Ishikawa (cell line): ENCODE results near the gene HTR1A.

Experiments used
- CEBPB ChIP-seq: IDR thresholded peaks from 2 replicates; pipeline ENCODE4 v1.6.1; 2012
- CREB1 ChIP-seq: IDR thresholded peaks from 2 replicates; pipeline ENCODE4 v1.6.1; 2012; ENCODE audit warnings: low read depth
- TCF12 ChIP-seq: IDR thresholded peaks from 2 replicates; pipeline ENCODE4 v1.6.1; 2012; ENCODE audit warnings: low read depth
- ZBTB7A ChIP-seq: IDR thresholded peaks from 2 replicates; pipeline ENCODE4 v1.6.1; 2012; ENCODE audit warnings: low read depth
- TF ChIP-seq, protein P1 (sequence below): IDR thresholded peaks from 2 replicates; pipeline ENCODE4 v1.6.1; 2012; ENCODE audit warnings: low read depth, mild to moderate bottlenecking
- TF ChIP-seq, protein P2 (sequence below): IDR thresholded peaks from 2 replicates; pipeline ENCODE4 v1.6.1; 2012

DNA sequence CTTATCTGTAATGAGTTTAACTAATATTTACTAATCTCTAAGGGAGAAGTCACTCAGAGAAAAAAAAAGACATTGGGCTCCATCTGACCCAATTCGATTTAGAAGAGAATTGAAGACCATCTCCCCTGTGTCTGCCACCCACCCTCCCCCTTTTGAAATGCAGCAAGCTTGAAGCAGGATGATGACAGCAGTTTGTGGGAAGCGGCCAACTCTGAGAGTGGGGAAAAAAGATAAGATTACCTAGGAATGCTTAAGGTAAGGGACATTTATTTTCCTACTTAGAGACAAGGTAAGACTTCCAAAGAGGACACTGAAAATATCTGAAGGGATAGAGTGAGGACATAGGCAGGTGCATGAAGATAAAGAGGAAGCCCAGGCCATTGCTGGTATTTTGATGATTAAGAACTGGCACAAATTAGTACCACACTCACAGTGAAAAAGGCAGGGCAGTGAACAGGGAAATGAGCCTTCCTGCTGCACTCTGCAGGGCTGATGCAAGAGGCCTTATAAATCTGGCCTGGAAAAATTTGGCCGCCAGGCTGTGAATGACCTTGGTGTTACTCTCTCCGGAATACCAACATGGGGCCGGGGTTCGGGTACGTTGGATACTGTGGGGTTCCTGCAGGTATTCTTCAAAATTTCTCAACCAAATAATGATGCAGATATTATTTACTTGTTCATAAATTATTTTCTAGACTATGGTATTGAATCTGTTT is 42.3 kb downstream of the HTR1A start:
- TF ChIP-seq CEBPB = no peak
- TF ChIP-seq, protein P1, sequence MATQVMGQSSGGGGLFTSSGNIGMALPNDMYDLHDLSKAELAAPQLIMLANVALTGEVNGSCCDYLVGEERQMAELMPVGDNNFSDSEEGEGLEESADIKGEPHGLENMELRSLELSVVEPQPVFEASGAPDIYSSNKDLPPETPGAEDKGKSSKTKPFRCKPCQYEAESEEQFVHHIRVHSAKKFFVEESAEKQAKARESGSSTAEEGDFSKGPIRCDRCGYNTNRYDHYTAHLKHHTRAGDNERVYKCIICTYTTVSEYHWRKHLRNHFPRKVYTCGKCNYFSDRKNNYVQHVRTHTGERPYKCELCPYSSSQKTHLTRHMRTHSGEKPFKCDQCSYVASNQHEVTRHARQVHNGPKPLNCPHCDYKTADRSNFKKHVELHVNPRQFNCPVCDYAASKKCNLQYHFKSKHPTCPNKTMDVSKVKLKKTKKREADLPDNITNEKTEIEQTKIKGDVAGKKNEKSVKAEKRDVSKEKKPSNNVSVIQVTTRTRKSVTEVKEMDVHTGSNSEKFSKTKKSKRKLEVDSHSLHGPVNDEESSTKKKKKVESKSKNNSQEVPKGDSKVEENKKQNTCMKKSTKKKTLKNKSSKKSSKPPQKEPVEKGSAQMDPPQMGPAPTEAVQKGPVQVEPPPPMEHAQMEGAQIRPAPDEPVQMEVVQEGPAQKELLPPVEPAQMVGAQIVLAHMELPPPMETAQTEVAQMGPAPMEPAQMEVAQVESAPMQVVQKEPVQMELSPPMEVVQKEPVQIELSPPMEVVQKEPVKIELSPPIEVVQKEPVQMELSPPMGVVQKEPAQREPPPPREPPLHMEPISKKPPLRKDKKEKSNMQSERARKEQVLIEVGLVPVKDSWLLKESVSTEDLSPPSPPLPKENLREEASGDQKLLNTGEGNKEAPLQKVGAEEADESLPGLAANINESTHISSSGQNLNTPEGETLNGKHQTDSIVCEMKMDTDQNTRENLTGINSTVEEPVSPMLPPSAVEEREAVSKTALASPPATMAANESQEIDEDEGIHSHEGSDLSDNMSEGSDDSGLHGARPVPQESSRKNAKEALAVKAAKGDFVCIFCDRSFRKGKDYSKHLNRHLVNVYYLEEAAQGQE = no peak
- no peak for TF ChIP-seq ZBTB7A
- TF ChIP-seq, protein P2, sequence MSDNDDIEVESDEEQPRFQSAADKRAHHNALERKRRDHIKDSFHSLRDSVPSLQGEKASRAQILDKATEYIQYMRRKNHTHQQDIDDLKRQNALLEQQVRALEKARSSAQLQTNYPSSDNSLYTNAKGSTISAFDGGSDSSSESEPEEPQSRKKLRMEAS = no peak
- no peak for TF ChIP-seq CREB1
- no peak for TF ChIP-seq TCF12
